K562 (cell line): ENCODE data around the gene TMEM163. TPM values are rescaled to one million over a fixed set of nuclear protein-coding genes. Genes with fewer than 3 reads are reported as not detected.

Experiments used
- ATAC-seq: fragments of 200-7000 bp; cut with Tn5 transposase; 3 replicates; pipeline ENCODE4 v1.9.1; 2020; ENCODE audit warnings: moderate library complexity
- BruUV-seq: library from RNA; stranded (reverse); fragments of 400-500 nt; replicated peaks from 2 replicates; lab custom pipeline; 2021; lab: Mats Ljungman, UMichigan
- CTCF ChIA-PET: fragments of 300-600 bp; formaldehyde crosslinking; extraction: SDS; loops from one replicate; lab custom pipeline; 2021; ENCODE audit warnings: low intra/inter-chr PET ratio; lab: Yijun Ruan, JAX
- POLR2A ChIA-PET: fragments of 300-600, 350-650 bp; sonication (Branson Sonifier 250); formaldehyde crosslinking; extraction: SDS; loops from one replicate; lab custom pipeline; 2021; ENCODE audit warnings: antibody characterized with exemption, inconsistent platforms; lab: Yijun Ruan, JAX
- DNase-seq, 4 experiments: peaks; one replicate each; pipeline versions ENCODE4 v3.0.0 to v3.0.0-alpha.2; 2011 to 2018; ENCODE audit warnings: low spot score in 3 of 4, mixed read lengths in 3 of 4; ENCODE audit errors: extremely low read depth in 1 of 4
- FAIRE-seq: peaks from 2 replicates; lab custom pipeline; 2011; peaks lifted over from hg19 to GRCh38; lab: Jason Lieb, UNC
- H2AFZ ChIP-seq: 2 replicates; pipeline ENCODE4 v1.6.0; 2011; ENCODE audit warnings: low read depth, low read length, control low read depth, inconsistent platforms
- H3K27ac ChIP-seq: fragments of 200-600 bp; 3 replicates; pipeline ENCODE4 v1.8.0; 2011; ENCODE audit warnings: low read depth, mild to moderate bottlenecking, control low read depth, inconsistent platforms, low read length, moderate library complexity, mixed read lengths; ENCODE audit errors: extremely low read depth
- H3K27me3 ChIP-seq, 2 experiments: fragments of 300-600 bp in 1 of 2; 2 replicates in 1 of 2; 3 replicates in 1 of 2; pipeline versions ENCODE4 v1.6.0 to v1.8.0; 2011; ENCODE audit warnings: inconsistent platforms in 2 of 2, low read length in 2 of 2, mild to moderate bottlenecking in 1 of 2, mixed read lengths in 1 of 2, moderate library complexity in 1 of 2; ENCODE audit not compliant: control insufficient read depth in 2 of 2, insufficient read depth in 2 of 2
- H3K36me3 ChIP-seq: fragments of 300-600 bp; 3 replicates; pipeline ENCODE4 v1.8.0; 2011; ENCODE audit warnings: mild to moderate bottlenecking, low read length, inconsistent platforms; ENCODE audit not compliant: control insufficient read depth, insufficient read depth
- H3K4me1 ChIP-seq, 2 experiments: fragments of 200-600 bp in 1 of 2; replicated peaks in 1 of 2; 2 replicates in 1 of 2; 3 replicates in 1 of 2; pipeline versions ENCODE4 v1.5.1 to v1.8.0; 2011; ENCODE audit warnings: inconsistent platforms in 2 of 2, low read length in 2 of 2, mild to moderate bottlenecking in 1 of 2, mixed read lengths in 1 of 2, moderate library complexity in 1 of 2; ENCODE audit not compliant: control insufficient read depth in 2 of 2, insufficient read depth in 2 of 2
- H3K4me2 ChIP-seq: 2 replicates; pipeline ENCODE4 v1.6.1; 2011; ENCODE audit warnings: low read length, control low read depth, inconsistent platforms, mixed read lengths; ENCODE audit not compliant: insufficient read depth
- H3K4me3 ChIP-seq: fragments of 200-600 bp; sonication (generic), shearing (Covaris generic); 2 replicates; pipeline ENCODE4 v1.5.1; 2016; ENCODE audit warnings: control low read depth, inconsistent platforms
- H3K79me2 ChIP-seq: fragments of 200-600 bp; 3 replicates; pipeline ENCODE4 v1.8.0; 2011; ENCODE audit warnings: low read length, inconsistent platforms; ENCODE audit not compliant: control insufficient read depth, insufficient read depth
- H3K9ac ChIP-seq, 2 experiments: 2 replicates each; pipeline versions ENCODE4 v1.6.0 to v1.6.1; 2011; ENCODE audit warnings: low read depth in 2 of 2, low read length in 2 of 2, control low read depth in 1 of 2, inconsistent platforms in 1 of 2, mild to moderate bottlenecking in 1 of 2, mixed read lengths in 1 of 2; ENCODE audit not compliant: insufficient read depth in 1 of 2
- H3K9me1 ChIP-seq: one replicate; pipeline ENCODE4 v1.6.0; 2011; ENCODE audit warnings: inconsistent platforms, mild to moderate bottlenecking, low read length, moderate library complexity; ENCODE audit not compliant: control insufficient read depth, insufficient read depth
- H3K9me3 ChIP-seq: replicated peaks from 2 replicates; pipeline ENCODE4 v1.5.1; 2011; ENCODE audit warnings: low read depth, low read length, inconsistent platforms; ENCODE audit not compliant: control insufficient read depth, insufficient read depth
- H4K20me1 ChIP-seq: replicated peaks from 2 replicates; pipeline ENCODE4 v1.6.1; 2011; ENCODE audit warnings: low read length, inconsistent platforms, mixed read lengths; ENCODE audit not compliant: control insufficient read depth, insufficient read depth
- ARID1B ChIP-seq: fragments of 450-650 bp; IDR thresholded peaks from 2 replicates; pipeline ENCODE4 v1.6.1; 2016; ENCODE audit warnings: antibody characterized with exemption, mild to moderate bottlenecking, inconsistent platforms
- BRCA1 ChIP-seq, 2 experiments: fragments of 450-650 bp in 1 of 2; sonication (generic) in 1 of 2; formaldehyde crosslinking in 1 of 2; IDR thresholded peaks; 2 replicates each; pipeline versions ENCODE4 v1.5.0 to v1.6.1; 2017 to 2020; ENCODE audit warnings: mild to moderate bottlenecking in 1 of 2, missing genetic modification reagents in 1 of 2
- CBFA2T3 ChIP-seq: fragments of 450-650 bp; IDR thresholded peaks from 2 replicates; pipeline ENCODE4 v1.6.1; 2017
- ELK3 ChIP-seq: fragments of 450-650 bp; formaldehyde crosslinking; IDR thresholded peaks from 2 replicates; pipeline ENCODE4 v1.4.0; 2020; ENCODE audit warnings: mild to moderate bottlenecking
- HNRNPH1 ChIP-seq: fragments of 200-400 bp; formaldehyde crosslinking; optimal IDR thresholded peaks from 2 replicates; pipeline ENCODE3; 2017; ENCODE audit warnings: low read depth, mild to moderate bottlenecking, low read length, moderate library complexity
- LARP7 ChIP-seq: fragments of 450-650 bp; IDR thresholded peaks from 2 replicates; pipeline ENCODE4 v1.6.1; 2016
- MEIS2 ChIP-seq: fragments of 450-650 bp; IDR thresholded peaks from 2 replicates; pipeline ENCODE4 v1.6.1; 2014; ENCODE audit warnings: mild to moderate bottlenecking; ENCODE audit not compliant: partially characterized antibody
- NFYB ChIP-seq: IDR thresholded peaks from 2 replicates; pipeline ENCODE4 v1.6.1; 2011; ENCODE audit warnings: mild to moderate bottlenecking, moderate library complexity; ENCODE audit not compliant: insufficient read length; ENCODE audit errors: extremely low read depth
- POU5F1 ChIP-seq: fragments of 150-350 bp; IDR thresholded peaks from 2 replicates; pipeline ENCODE4 v1.6.1; 2014; ENCODE audit warnings: borderline replicate concordance, low read length, low read depth, mild to moderate bottlenecking; ENCODE audit not compliant: partially characterized antibody
- SPI1 ChIP-seq: IDR thresholded peaks from 2 replicates; pipeline ENCODE4 v1.6.1; 2011; ENCODE audit warnings: low read depth, low read length, control low read depth, borderline replicate concordance
- TEAD4 ChIP-seq, 2 experiments: sonication (generic) in 1 of 2; formaldehyde crosslinking in 1 of 2; IDR thresholded peaks; 2 replicates each; pipeline versions ENCODE4 v1.6.1 to v1.8.0; 2012 to 2022; ENCODE audit warnings: borderline replicate concordance in 1 of 2, inconsistent platforms in 1 of 2, low read length in 1 of 2, mild to moderate bottlenecking in 1 of 2, missing genetic modification reagents in 1 of 2
- TSC22D4 ChIP-seq: fragments of 450-650 bp; IDR thresholded peaks from 2 replicates; pipeline ENCODE4 v1.6.1; 2016; ENCODE audit warnings: missing genetic modification characterization, missing biosample characterization, control low read depth
- ZNF133 ChIP-seq: fragments of 250-450 bp; sonication (Bioruptor Pico); IDR thresholded peaks from 2 replicates; pipeline ENCODE4 v1.4.0; 2020; ENCODE audit warnings: mild to moderate bottlenecking
- ZNF239 ChIP-seq: fragments of 250-450 bp; sonication (Bioruptor Pico); IDR thresholded peaks from 2 replicates; pipeline ENCODE4 v1.4.0; 2020; ENCODE audit warnings: mild to moderate bottlenecking
- ZNF324 ChIP-seq: fragments of 250-450 bp; sonication (Bioruptor Pico); IDR thresholded peaks from 2 replicates; pipeline ENCODE4 v1.4.0; 2020; ENCODE audit warnings: mild to moderate bottlenecking
- ZNF586 ChIP-seq: fragments of 450-650 bp; formaldehyde crosslinking; conservative IDR thresholded peaks from 2 replicates; pipeline ENCODE4 v1.4.0; 2020; ENCODE audit warnings: mild to moderate bottlenecking, moderate library complexity
- WGBS: fragments of 100-300 bp; shearing (Covaris generic); methylation state at CpG from one replicate; pipeline ENCODE4 v1.1.6; 2016; ENCODE audit warnings: low coverage, mixed read lengths; ENCODE audit not compliant: insufficient coverage; ENCODE audit errors: missing lambda C conversion rate; 5-methylcytosine and 5-hydroxymethylcytosine counted together
- in situ Hi-C: fragments of 300-500 bp; cut with MboI; formaldehyde crosslinking; loops from 4 replicates; pipeline ENCODE4 v1.15.0; 2018; ENCODE audit warnings: inconsistent platforms, mixed read lengths
- intact Hi-C: fragments of 100-400 bp; cut with micrococcal nuclease; formaldehyde crosslinking; loops from 2 replicates; pipeline ENCODE4 v1.14.2; 2022
- polyA plus RNA-seq, 8 experiments: library from polyadenylated mRNA; depleted of rRNA in 4 of 8; stranded (reverse) in 5 of 8; unstranded in 3 of 8; fragments of >200 nt; fragmentation: Nextera tagmentation in 2 of 8; fragmentation: Illumina TruSeq in 1 of 8; extraction: Ambion mirVana in 2 of 8; extraction: Trizol in 1 of 8; gene quantifications; 2 replicates each; pipeline versions ENCODE4 v1.2.1 to v1.2.3, GENCODE V29; 2011 to 2014; ENCODE audit warnings: inconsistent platforms in 1 of 8, missing spikeins in 1 of 8
- total RNA-seq, 7 experiments: library from RNA; depleted of rRNA in 6 of 7; stranded (reverse); fragments of >200 nt in 6 of 7; fragmentation: Illumina TruSeq in 2 of 7; extraction: Trizol in 2 of 7; gene quantifications; 2 replicates each; pipeline versions ENCODE4 v1.2.1 to v1.2.3, GENCODE V29; 2011 to 2021; ENCODE audit warnings: low replicate concordance in 1 of 7
- TF ChIP-seq, protein P1 (sequence below): fragments of 450-650 bp; IDR thresholded peaks from 2 replicates; pipeline ENCODE4 v1.6.1; 2017; ENCODE audit warnings: antibody characterized with exemption
- TF ChIP-seq, protein P2 (sequence below): sonication (generic); formaldehyde crosslinking; IDR thresholded peaks from 2 replicates; pipeline ENCODE4 v1.8.1; 2022; ENCODE audit warnings: missing genetic modification reagents

The TMEM163 gene
- total and polyA plus RNA-seq, 9 of the 15 experiments (the other 6 are each of a cell fraction or from before 2014, with no cell fraction given): 0.04 to 0.68 (median 0.16) TPM; not detected in 3

GRCh38 chr2:134553657-134554056, 165.1 kb downstream of the TMEM163 start (continued):
- TF ChIP-seq ZNF239: no peak
- no peak for TF ChIP-seq ELK3 (CRISPR knock-in tag)
- TF ChIP-seq, protein P1, sequence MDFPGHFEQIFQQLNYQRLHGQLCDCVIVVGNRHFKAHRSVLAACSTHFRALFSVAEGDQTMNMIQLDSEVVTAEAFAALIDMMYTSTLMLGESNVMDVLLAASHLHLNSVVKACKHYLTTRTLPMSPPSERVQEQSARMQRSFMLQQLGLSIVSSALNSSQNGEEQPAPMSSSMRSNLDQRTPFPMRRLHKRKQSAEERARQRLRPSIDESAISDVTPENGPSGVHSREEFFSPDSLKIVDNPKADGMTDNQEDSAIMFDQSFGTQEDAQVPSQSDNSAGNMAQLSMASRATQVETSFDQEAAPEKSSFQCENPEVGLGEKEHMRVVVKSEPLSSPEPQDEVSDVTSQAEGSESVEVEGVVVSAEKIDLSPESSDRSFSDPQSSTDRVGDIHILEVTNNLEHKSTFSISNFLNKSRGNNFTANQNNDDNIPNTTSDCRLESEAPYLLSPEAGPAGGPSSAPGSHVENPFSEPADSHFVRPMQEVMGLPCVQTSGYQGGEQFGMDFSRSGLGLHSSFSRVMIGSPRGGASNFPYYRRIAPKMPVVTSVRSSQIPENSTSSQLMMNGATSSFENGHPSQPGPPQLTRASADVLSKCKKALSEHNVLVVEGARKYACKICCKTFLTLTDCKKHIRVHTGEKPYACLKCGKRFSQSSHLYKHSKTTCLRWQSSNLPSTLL: no peak
- no peak for TF ChIP-seq NFYB
- no peak for TF ChIP-seq HNRNPH1
- TF ChIP-seq TSC22D4: no peak

DNA sequence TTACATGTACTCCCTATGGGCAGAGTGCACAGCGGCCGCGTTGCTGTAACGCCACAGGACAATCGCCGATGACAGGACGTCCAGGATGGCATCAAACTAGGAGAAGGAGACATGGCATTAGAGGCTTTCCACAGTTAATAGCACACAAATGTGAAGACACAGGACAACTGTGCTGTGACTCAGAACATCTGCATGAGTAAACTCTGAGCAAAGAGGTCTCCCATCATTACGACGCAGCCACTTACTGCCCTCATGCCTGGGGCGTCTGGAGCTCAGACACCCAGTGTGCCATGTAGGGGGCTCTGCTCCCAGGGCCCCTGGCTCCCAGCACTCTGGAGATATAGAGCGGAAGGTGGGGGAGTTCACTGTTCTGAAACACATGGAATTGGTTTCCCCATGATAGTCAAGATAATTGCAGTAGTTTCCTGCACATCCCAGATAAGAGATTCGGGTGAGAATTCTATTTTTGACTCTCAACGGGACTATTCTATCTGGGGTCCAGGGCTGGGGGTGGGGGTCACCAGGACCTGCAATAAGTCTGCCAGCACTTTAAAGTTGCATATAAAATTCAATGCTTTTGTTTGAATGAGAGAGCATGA, 168.1 kb downstream of the TMEM163 start:
- H3K27ac ChIP-seq: no peak overlapping the region
- no peaks in the 10 kb centered on the region for H3K36me3 ChIP-seq
- no peaks in the 10 kb centered on the region for H3K9me3 ChIP-seq
- no peaks in the 10 kb centered on the region for H3K79me2 ChIP-seq
- FAIRE-seq: no peak
- under 1% methylated on average over 13 of the region's 13 CpGs for WGBS
- no peak overlapping the region for H3K4me2 ChIP-seq
- CTCF ChIA-PET: no interaction called here
- H3K9me1 ChIP-seq: no peaks in the 10 kb centered on the region
- peak; percentile 49; the same call in 2 of the 3 replicates for ATAC-seq
- intact Hi-C loops (no loop called here), in situ Hi-C loops (no loop called here)
- H3K27me3 ChIP-seq: peaks cover 10 to 31% of the 10 kb centered on the region in 2 experiments; a peak in 3 of 5 replicates
- no peak overlapping the region for H3K4me3 ChIP-seq
- POLR2A ChIA-PET: no interaction called here
- peaks cover 5 to 6% of the 10 kb centered on the region in 2 experiments; a peak in 3 of 5 replicates for H3K4me1 ChIP-seq
- no peak overlapping the region for H2AFZ ChIP-seq
- H3K9ac ChIP-seq: no peak overlapping the region
- H4K20me1 ChIP-seq: no peaks in the 10 kb centered on the region
- DNase-seq: peak in 2 of 4 experiments; percentile 12 to 34
- no TSS peak for BruUV-seq
- TF ChIP-seq TEAD4 (IDR thresholded peaks at IDR 0.05; ENCODE audit: low read length): peak; percentile 76
- TF ChIP-seq TEAD4 (CRISPR knock-in tag; IDR thresholded peaks at IDR 0.05; ENCODE audit: borderline replicate concordance): no peak
- TF ChIP-seq POU5F1: no peak
- TF ChIP-seq ZNF133 (CRISPR knock-in tag): no peak
- TF ChIP-seq, protein P2, sequence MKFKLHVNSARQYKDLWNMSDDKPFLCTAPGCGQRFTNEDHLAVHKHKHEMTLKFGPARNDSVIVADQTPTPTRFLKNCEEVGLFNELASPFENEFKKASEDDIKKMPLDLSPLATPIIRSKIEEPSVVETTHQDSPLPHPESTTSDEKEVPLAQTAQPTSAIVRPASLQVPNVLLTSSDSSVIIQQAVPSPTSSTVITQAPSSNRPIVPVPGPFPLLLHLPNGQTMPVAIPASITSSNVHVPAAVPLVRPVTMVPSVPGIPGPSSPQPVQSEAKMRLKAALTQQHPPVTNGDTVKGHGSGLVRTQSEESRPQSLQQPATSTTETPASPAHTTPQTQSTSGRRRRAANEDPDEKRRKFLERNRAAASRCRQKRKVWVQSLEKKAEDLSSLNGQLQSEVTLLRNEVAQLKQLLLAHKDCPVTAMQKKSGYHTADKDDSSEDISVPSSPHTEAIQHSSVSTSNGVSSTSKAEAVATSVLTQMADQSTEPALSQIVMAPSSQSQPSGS: no peak
- TF ChIP-seq LARP7: no peak
- TF ChIP-seq SPI1: no peak
- TF ChIP-seq ARID1B: peak; percentile 70
- TF ChIP-seq BRCA1 (IDR thresholded peaks at IDR 0.05): no peak
- no peak for TF ChIP-seq BRCA1 (CRISPR knock-in tag; IDR thresholded peaks at IDR 0.05)
- no peak for TF ChIP-seq MEIS2
- TF ChIP-seq CBFA2T3: peak; percentile 61
- no peak for TF ChIP-seq ZNF324 (CRISPR knock-in tag)
- TF ChIP-seq ZNF586 (CRISPR knock-in tag): no peak
